HG02678 (cell line): ENCODE results near the gene CALHM3.
"Not testable (repeated sequence)": the region's sequence is repeated elsewhere in the genome, so short reads cannot be mapped to it uniquely, and the experiment has no call there.

Experiments
- ATAC-seq: cut with Tn5 transposase; IDR thresholded peaks from one replicate; pipeline ENCODE4 v1.9.1; 2021; ENCODE audit warnings: mild to moderate bottlenecking, moderate library complexity; ENCODE audit not compliant: unreplicated experiment

The CALHM3 gene, protein sequence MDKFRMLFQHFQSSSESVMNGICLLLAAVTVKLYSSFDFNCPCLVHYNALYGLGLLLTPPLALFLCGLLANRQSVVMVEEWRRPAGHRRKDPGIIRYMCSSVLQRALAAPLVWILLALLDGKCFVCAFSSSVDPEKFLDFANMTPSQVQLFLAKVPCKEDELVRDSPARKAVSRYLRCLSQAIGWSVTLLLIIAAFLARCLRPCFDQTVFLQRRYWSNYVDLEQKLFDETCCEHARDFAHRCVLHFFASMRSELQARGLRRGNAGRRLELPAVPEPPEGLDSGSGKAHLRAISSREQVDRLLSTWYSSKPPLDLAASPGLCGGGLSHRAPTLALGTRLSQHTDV

DNA sequence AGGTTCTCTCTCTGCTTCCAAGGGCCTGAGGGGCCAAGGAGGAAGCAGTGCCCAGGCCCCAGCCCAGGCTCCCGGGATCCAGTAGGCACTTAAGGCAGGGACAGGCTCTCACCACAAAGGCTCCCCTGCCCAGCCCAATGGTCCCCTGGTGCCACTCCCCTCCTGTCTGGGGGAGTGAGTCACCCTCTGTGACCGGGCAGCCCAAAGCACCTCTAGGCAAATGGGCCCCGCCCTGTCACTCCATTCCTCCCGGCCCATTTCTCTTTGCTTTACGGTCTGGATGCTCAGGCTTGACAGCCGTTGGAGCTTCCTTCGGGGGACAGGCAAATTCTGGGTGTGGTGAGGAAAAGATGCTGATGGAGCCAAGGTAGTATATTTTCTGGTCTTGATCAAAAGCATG lies at the start of gene CALHM3:
CALHM3 (minus strand) TSS at position 106 of the 400 bp plus-strand sequence. CDS start 208 bp downstream, outside the sequence.
- ATAC-seq: no peak

DNA sequence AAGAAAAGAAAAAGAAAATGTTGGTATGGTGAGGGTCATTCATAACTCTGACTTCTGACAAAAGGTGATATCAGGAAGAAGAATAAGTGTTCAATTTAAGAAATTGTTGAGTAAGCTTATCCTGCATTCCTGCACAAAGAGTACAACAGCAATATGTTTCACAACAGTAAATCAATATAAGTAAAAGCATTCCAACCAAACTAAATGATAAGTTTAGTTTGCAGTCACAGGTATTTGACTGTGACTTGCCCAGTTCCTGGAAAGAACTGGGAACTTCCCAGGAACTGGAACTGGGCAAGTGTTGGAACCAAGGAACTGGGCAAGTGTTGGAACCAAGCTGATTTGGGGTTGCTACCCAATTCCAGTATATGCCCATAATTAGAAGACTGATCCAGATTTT lies 49.5 kb upstream of the CALHM3 start:
- no peak for ATAC-seq

DNA sequence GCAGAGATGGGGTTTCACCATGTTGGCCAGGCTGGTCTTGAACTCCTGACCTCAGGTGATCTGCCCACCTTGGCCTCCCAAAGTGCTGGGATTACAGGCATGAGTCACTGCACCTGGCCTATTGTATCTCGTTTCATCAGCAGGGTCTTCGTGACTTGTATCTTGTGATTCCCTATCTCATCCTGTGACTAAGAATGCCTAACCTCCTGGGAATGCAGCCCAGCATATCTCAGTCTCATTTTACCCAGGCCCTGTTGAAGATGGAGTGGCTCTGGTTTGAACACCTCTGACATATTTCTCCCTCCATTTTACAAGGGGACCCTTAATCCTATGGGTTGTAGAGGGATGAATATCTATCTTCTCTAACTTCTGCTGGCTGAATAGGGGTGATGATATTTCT lies 48.4 kb upstream of the CALHM3 start:
- ATAC-seq: not testable (repeated sequence)

DNA sequence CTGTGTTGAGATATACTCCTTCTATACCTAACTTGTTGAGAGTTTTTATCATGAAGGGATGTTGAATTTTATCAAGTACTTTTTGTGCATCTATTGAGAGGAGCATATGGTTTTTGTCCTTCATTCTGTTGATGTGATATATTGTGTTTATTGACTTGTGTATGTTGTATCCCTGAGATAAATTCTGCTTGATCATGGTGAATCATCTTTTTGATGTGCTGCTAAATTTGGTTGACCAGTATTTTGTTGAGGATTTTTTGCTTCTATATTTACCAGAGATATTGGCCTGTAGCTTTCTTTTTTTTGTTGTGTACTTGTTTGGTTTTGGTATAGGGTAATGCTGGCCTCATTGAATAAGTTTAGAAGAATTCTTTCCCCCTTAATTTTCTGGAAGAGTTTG lies 46.9 kb upstream of the CALHM3 start:
- ATAC-seq: no peak

DNA sequence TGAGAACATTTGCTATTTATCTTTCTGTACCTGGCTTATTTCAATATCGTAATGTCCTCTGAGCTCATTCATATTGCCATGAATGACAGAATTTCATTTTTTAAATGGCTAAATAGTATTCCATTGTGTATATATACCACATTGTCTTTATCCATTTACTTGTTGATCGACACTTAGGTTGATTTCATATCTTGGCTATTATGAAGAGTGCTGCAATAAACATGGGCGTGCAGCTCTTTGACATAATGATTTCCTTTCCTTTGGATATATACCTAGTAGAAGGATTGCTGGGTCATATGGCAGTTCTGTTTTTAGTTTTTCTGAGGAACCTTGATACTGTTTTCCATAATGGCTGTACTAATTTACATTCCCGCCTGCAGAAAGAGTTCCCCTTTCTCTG lies 44.6 kb upstream of the CALHM3 start:
- ATAC-seq: no peak

DNA sequence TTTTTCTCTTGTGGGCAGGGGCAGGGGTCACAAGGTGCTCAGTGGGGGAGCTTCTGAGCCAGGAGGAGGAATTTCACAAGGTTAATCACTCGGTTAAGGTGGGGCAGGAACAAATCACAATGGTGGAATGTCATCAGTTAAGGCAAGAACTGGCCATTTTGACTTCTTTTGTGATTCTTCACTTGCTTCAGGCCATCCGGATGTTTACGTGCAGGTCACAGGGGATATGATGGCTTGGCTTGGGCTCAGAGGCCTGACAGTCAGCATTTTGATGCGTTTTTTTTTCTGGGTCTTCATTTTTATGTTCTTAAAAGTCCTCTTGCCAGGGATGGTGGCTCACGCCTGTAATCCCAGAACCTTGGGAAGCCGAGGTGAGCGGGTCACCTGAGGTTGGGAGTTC lies 43.0 kb upstream of the CALHM3 start:
- ATAC-seq: not testable (repeated sequence)

DNA sequence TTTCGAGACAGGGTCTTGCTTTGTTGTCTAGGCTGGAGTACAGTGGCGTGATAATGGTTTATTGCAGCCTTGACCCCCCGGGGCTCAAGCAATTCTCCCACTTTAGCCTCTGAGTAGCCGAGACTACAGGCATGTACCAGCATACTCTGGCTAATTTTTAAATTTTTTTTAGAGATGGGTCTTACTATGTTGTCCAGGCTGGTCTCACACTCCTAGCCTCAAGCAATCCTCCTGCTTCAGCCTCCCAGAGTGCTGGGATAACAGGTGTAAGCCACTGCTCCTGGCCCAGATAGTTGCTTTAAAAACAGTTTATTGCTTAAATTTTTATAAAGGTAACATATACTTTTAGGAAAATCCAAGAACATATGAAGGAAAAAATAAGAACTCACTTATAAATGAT lies 40.8 kb upstream of the CALHM3 start:
- ATAC-seq: no peak

DNA sequence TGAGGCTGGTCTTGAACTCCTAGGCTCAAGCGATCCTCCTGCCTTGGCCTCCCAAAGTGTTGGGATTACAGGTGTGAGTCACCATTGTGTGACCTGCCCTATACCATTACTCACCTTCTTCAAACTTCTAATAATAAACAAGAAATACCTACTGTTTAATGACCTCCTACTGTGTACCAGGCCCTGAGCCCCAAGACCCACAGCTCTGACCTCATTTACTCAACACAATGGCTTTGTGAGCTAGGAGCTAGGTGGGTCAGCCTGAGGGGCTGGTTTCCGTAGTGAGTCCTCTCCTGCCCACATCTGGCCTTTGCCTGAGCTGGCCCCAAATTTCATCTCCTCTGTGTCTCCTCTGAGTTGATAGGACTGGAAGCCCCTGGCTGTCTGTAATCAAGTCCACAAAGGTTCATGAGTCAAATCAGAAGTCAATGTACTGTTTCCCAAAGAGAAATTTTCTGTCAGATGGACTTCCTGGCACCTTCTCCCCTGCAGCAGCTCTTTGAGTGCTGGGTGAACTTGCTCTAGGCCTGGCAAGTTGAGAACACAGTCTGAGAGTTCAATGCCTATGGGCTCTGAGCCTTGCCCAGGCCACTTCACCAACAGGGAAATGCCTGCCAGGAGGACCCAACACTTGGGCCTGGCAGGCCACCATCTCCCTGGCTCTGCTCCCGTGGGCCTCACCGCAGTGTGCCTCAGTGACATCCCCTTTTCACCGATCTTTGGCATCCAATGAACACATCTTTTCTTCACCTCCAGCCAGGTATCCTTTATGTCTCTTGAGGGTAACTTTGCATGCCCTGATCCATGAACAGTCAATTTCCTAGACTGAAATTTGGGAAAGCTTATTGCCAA lies 38.4 kb upstream of the CALHM3 start:
- no peak for ATAC-seq

DNA sequence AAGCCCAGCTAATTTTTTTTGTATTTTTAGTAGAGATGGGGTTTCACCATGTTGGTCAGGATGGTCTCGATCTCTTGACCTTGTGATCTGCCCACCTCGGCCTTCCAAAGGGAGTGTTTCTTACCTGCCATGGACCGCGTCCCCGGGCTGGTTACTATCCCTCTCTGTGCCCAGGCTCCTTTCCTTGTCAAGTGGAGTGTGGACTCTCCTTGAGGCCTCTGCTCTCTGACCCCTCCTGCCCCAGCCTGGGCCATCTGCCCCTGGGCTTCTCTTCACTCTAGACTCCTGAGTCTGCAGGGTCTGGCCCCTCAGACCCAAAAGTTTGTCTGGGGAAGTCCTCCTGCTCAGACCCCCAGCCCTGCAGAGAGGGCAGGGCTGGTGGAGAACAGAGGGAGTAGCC lies 35.2 kb upstream of the CALHM3 start:
- ATAC-seq: no peak

DNA sequence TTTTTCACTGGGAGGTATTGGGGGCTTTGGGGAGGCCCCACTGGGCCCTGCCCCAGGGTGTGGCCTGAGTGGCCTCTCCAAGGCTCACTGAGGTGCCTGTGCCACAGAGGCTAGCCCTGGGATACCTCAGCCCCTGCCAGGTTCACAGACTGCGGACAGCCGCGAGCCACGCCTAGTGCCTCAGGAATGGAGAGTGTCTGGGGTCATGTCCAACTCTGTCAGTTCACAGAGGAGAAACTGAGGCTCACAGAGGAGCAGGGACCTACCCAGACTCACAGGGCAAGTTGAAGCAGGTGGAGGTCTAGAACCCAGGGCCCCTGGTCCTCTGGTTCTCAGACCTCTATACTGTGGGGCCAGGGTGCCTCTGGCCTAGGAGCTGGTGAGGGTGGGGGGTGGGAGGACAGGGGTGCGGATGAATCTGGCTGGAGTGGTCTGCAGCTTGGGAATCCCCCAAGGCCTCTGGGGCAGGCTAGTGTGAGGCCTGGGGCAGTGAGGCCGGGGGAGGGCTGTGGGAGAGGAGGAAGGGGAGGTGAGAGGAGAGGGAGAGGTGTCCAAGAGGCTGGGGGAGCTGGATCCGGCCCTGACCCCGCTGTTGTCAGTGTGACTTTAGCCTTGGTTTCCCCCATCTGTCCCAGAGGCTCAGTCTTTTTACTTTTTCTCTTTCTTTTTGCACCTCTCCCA lies 34.5 kb upstream of the CALHM3 start:
- ATAC-seq: no peak

DNA sequence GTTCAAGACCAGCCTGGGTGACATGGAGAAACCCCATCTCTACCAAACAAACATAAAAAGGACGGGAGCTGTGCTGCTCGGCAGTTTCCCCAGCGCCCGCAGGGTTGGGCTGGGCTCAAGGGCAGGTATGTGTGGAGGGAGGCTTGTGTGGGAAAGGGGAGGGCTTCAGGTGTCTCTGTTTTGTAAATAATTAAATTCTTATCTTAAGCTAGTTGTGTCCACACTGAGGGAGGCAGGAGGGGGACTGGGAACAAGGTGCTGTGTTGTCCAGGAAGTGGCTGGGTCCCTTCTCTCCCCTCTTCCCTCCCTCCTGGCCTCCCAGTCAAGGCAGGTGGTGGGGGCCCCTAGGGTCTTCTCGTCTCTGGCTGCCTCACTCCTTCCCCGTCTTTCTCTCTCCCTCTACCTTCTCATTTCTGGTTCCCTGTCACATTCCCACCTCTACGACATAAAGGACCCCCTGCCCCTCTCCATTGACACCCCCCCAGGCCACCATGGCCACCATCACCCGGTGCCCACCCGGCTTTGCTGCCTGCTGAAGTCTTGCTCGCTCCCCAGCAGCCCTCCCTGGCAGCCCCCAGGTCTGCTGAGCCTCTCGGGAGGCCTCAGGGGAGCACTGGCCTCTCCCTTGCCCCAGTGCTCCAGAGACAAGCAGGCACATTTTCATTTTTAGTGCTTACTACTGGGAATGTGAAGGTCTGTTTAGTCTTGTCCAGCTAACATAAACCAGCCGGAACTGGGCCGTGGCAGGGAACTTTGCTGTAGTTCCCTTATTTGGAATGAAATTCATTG lies 33.7 kb upstream of the CALHM3 start:
- no peak for ATAC-seq

DNA sequence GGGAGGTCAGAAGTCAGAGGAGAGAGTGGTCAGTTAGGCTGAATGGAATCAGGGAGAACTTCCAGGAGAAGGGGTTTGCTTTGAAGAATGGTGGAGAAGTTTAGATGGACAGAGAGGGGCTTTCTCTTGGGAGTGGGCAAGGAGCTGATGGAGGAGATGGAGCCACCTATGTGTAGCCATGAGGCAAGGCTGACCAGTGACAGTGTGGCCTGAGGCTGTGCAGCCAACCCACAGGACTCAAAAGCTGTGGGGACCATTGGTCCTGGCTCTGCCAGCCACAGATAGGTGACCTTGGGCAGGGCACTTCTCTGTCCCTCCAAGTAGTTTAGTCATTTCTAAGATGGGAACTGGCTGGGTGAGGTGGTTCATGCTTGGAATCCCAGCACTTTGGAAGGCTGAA lies 33.1 kb upstream of the CALHM3 start:
- no peak for ATAC-seq

DNA sequence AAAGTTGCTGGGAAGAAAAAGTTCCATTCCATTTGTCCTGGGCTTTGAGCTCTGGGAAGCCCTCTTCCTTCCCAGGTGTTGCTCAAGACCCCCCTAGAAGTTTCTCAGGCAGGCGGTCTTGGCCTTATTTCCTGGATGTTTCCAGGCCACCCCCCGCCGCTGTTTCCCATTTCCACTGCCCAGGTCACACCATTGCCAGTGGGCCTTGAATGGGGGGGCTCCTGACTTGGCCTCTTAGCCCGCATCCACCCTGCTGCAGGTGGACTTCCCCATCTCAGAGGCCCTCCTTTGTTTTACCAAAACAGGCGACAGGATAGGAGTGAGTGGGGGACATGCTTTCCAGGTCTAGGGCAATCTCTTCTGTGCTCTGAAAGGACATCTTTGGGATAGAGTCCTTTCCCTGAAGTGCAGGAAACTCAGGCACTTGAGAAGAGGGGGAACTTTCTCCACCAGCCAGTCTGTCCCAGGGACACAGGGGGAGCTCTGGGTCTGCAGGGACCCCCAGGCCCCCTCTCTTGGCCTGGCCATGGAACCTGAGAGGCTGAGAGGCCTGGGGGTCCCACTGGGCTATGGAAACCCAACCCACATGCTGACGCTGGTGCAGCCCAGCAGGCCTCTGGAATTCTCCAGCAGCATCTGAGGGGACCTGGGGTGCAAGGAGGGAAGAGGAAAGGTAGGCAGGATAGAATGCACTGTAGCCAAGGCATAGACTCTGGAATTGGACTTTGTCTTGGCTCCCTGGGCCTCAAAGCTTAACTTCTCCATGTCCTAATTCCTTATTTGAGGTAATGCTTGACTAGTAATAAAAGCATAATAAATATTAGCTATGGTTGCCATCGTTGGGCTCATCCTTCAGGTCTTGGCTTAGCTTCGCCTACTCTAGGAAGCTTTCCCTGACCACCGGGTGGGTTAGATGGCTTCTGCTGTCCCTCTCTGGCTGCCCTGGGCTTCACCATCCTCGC lies 32.0 kb upstream of the CALHM3 start:
- ATAC-seq: no peak

DNA sequence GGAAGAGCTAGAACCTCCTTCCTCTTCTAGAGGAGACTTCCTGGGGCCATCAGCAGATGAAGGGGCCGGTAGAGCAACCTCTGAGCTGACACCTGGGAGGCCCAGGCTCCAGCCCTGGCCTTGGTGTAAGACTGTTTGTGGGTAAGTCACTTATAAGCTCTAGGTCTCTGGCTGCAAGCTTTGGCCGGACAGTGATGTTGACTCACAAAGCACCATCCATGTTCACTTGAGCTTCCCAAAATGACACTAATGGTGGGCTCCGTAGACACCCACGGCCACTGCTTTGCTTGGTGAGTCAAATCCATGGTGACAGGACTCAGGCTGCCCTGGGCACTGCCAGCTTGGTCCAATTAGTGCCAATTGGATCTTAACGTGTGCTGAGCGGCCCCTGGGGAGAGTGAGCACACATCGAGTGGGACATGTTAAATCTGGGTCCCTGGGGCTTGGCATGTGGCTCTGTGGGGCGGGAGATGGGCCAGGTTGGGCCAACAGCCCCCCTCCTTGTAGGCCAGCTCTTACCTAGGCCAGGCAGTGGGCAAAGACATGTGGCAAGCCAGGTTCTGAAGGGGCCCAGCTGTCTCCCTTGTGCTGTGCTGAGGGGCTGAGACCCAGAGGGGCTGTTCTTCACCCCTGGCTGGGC lies 31.1 kb upstream of the CALHM3 start:
- no peak for ATAC-seq

DNA sequence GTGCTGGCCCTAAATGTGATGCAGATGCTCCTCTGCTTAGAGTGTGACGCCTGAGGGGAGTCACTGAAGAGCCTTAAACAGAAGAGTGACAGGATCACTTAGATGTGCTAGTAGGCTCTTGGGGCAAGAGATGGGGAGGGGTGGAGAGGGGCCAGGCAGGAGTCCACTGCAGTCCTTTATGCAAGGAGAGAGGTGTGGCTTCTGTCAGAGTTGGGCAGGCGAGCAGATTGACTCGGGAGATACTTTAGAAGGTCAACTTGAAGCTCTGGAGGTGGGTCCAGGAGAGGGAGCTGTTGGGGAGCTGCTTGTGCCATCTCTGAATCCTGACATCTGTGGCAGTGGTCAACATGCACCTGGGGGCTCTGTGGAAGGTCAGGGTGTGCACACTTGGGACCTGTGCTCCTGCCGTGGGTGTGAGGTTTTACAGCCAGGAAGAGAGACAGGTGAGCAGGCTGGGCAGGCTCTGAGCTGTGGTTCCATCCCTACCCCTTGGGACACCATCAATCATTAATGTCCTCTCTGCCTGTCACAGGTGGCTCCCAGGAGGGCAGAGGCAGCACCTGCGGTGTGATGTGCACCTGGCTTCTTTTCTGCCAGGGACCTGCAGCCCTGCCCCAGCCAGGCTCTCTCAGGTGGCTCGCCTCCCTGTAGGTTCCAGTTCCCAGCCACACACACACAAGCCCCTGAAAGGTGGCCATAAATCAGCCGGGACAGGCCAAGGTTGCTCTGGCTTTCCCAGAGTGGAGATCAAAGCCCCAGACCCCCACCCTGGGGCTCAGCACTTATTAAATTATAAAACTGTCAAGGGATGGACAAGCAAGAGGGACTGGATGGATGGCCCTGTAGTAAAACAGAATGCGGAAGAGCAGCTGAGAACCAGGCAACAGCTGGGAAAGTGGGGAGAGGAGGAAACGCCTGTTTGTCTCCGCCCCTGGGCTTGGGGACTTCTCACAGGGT lies 28.5 kb upstream of the CALHM3 start:
- no peak for ATAC-seq

DNA sequence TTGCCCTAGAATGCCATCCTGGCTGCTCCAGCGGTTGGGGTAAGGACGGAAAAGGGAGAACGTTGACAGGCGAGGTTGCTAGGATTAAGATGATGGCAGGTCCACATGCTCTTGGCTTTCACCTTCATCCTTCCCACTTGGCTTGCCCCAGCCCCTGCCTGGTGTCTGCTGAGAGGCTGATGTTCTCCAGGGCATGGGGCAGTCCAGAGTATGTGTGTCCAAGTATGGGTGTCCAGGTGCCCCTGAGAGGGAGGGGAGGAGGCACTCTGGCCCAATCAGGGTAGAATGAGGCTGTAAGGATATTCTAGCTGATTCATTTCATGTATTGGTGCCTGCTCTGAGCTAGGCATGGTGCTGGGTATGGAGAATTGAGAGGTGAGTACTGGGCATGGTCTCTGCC lies 27.0 kb upstream of the CALHM3 start:
- no peak for ATAC-seq

DNA sequence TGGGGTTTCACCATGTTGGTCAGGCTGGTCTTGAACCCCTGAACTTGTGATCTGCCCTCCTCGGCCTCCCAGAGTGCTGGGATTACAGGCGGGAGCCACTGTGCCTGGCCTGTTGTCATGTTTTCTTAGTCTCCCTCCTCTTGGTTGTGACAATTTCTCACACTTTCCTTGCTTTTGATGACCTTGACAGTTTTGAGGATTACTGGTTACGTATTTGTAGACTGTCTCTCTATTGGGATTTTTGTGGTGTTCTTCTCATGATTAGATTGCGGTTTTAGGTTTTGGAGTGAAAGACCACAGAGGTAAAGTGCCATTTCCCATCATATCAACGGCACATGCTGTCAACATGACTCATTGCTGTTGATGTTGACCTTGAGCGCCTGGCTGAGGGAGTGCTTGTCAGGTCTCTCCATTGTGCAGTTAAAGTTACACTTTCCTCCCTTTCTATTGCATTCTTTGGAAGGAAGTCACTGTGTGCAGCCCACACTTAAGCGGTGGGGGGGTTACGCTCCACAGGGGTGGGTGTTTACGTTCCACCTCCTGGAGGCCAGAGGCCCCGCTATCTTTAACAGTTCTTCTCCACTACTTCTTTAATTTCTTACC lies 25.2 kb upstream of the CALHM3 start:
- ATAC-seq: no peak

DNA sequence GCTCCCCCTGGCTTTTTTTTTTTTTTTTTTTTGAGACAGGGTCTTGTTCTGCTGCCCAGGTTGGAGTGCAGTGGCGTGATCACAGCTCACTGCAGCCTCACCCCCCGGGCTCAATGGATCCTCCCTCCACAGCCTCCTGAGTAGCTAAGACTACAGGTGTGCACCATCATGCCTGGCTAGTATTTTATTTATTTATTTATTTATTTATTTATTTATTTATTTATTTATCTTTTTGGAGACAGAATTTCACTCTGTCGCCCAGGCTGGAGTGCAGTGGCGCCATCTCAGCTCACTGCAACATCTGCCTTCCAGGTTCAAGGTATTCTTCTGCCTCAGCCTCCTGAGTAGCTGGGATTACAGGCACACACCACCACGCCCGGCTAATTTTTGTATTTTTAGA lies 24.7 kb upstream of the CALHM3 start:
- ATAC-seq: not testable (repeated sequence)
